ENCODE measurements around the gene NUCB2. TPM values are rescaled to one million over a fixed set of nuclear protein-coding genes. Genes with fewer than 3 reads are reported as not detected.

Gene NUCB2
- total and polyA plus RNA-seq, 2 donors (not counting 1 experiment from before 2014, with no cell fraction given) = 164 to 176 TPM

DNA sequence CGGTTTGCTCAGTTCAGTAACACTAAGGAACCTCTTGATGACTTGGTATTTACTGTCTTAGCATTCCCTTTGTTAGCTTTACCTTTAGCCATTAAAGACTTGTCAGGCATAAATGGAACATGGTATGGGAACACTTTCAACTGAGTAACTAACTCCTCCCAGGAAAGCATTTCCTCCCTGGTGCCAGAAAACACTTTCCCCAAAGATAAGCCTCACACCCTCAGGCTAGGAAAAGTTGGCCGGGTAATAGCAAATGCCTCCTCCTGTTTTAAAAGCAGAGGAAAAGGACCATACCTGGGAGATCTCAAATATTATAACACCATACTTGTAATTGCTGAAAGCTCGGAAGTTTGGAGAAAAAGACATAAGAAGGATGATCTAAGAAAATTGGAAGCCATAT, 100.0 kb downstream of the NUCB2 start:
- H3K79me2 ChIP-seq (ENCODE audit: control insufficient read depth, insufficient read depth, low read length) = no peaks in the 10 kb centered on the region
- TF ChIP-seq CTCF (conservative IDR thresholded peaks at IDR 0.05 in 1 of 2, IDR thresholded peaks at IDR 0.05 in 1 of 2; ENCODE audit: low read depth in 1 of 2, low read length in 2 of 2) (no peak), EZH2 (IDR thresholded peaks at IDR 0.05; ENCODE audit: low read length, missing control alignments) (no peak)
- no peak overlapping the region for H3K9ac ChIP-seq (ENCODE audit: insufficient read depth, low read length)
- H3K4me1 ChIP-seq (ENCODE audit: control insufficient read depth, extremely low read depth, insufficient read depth, low read length) = no peaks in the 10 kb centered on the region
- peaks cover 5% of the 10 kb centered on the region for H3K9me3 ChIP-seq (ENCODE audit: control insufficient read depth, insufficient read depth, low read depth, low read length)
- no peak overlapping the region for H3K27ac ChIP-seq (ENCODE audit: insufficient read depth, low read length)
- H3K27me3 ChIP-seq (ENCODE audit: control insufficient read depth, insufficient read depth, low read length) = no peaks in the 10 kb centered on the region
- H3K4me3 ChIP-seq (replicated peaks in 1 of 4; ENCODE audit: control extremely low read depth in 1 of 4, insufficient read depth in 1 of 4, low read depth in 3 of 4, low read length in 4 of 4) = no peak overlapping the region
- H4K20me1 ChIP-seq (ENCODE audit: control insufficient read depth, extremely low read depth, insufficient read depth, low read length) = no peaks in the 10 kb centered on the region
- H3K36me3 ChIP-seq (ENCODE audit: control insufficient read depth, insufficient read depth, low read length) = no peaks in the 10 kb centered on the region
- H3K4me2 ChIP-seq (ENCODE audit: extremely low read depth, insufficient read depth, low read length) = no peak overlapping the region
- no peak overlapping the region for H2AFZ ChIP-seq (ENCODE audit: low read length)
- no peak for DNase-seq (ENCODE audit: low read depth in 2 of 2)

GRCh38 chr11:17378655-17379054, 102.1 kb downstream of the NUCB2 start:
- H3K27me3 ChIP-seq (ENCODE audit: control insufficient read depth, insufficient read depth, low read length) = no peaks in the 10 kb centered on the region
- no peak overlapping the region for H2AFZ ChIP-seq (ENCODE audit: low read length)
- no peak overlapping the region for H3K4me2 ChIP-seq (ENCODE audit: extremely low read depth, insufficient read depth, low read length)
- H3K79me2 ChIP-seq (ENCODE audit: control insufficient read depth, insufficient read depth, low read length) = no peaks in the 10 kb centered on the region
- no peak overlapping the region for H3K4me3 ChIP-seq (replicated peaks in 1 of 4; ENCODE audit: control extremely low read depth in 1 of 4, insufficient read depth in 1 of 4, low read depth in 3 of 4, low read length in 4 of 4)
- no peaks in the 10 kb centered on the region for H3K9me3 ChIP-seq (ENCODE audit: control insufficient read depth, insufficient read depth, low read depth, low read length)
- TF ChIP-seq EZH2 (IDR thresholded peaks at IDR 0.05; ENCODE audit: low read length, missing control alignments) = no peak
- TF ChIP-seq CTCF (conservative IDR thresholded peaks at IDR 0.05 in 1 of 2, IDR thresholded peaks at IDR 0.05 in 1 of 2; ENCODE audit: low read depth in 1 of 2, low read length in 2 of 2) = no peak
- no peaks in the 10 kb centered on the region for H3K4me1 ChIP-seq (ENCODE audit: control insufficient read depth, extremely low read depth, insufficient read depth, low read length)
- H3K27ac ChIP-seq (ENCODE audit: insufficient read depth, low read length) = no peak overlapping the region
- no peaks in the 10 kb centered on the region for H4K20me1 ChIP-seq (ENCODE audit: control insufficient read depth, extremely low read depth, insufficient read depth, low read length)
- H3K9ac ChIP-seq (ENCODE audit: insufficient read depth, low read length) = no peak overlapping the region
- H3K36me3 ChIP-seq (ENCODE audit: control insufficient read depth, insufficient read depth, low read length) = no peaks in the 10 kb centered on the region
- no peak for DNase-seq (ENCODE audit: low read depth in 2 of 2)

DNA sequence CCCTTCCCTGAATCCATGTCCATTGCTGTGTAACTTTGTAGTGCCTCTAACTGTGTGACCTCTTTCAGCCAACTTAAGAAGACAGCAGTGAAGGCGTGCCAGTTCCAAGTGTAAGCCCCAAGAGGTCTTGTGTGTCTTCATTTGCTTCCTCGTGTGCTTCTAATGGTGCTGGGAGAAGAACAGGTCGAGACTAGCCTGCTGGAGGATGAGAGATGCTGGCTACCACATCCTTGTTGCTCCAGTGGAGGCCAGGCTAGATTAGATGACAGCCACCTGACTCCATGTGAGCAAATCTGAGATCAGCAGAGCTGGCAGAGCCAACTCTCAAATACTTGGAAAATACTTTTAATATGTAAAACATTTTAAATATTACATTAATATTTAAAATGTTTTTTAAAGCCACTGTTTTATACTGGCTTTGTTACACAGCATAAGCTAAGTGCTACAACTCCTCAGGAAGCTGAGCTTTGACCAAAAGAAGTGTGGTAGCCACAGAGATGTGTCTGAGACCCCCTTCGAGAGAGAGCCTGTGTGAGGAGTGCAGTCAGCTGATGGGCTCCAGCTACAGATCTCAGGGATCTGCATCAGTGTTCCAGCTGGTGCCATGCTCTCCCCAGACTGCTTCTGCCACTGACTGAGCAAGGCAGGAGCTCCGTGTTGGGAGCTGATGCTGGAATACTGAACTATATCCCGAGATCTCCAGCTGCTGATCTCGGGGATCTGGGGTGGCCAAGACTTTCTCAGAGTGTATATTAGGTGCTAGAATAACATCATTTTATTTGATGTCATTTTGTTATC, 103.0 kb downstream of the NUCB2 start:
- H3K36me3 ChIP-seq (ENCODE audit: control insufficient read depth, insufficient read depth, low read length) = no peaks in the 10 kb centered on the region
- no peaks in the 10 kb centered on the region for H3K27me3 ChIP-seq (ENCODE audit: control insufficient read depth, insufficient read depth, low read length)
- DNase-seq (ENCODE audit: low read depth in 2 of 2) = no peak
- H3K27ac ChIP-seq (ENCODE audit: insufficient read depth, low read length) = no peak overlapping the region
- H2AFZ ChIP-seq (ENCODE audit: low read length) = no peak overlapping the region
- no peaks in the 10 kb centered on the region for H3K79me2 ChIP-seq (ENCODE audit: control insufficient read depth, insufficient read depth, low read length)
- H3K4me1 ChIP-seq (ENCODE audit: control insufficient read depth, extremely low read depth, insufficient read depth, low read length) = no peaks in the 10 kb centered on the region
- no peak overlapping the region for H3K4me2 ChIP-seq (ENCODE audit: extremely low read depth, insufficient read depth, low read length)
- no peaks in the 10 kb centered on the region for H3K9me3 ChIP-seq (ENCODE audit: control insufficient read depth, insufficient read depth, low read depth, low read length)
- TF ChIP-seq CTCF (conservative IDR thresholded peaks at IDR 0.05 in 1 of 2, IDR thresholded peaks at IDR 0.05 in 1 of 2; ENCODE audit: low read depth in 1 of 2, low read length in 2 of 2) = no peak
- no peak for TF ChIP-seq EZH2 (IDR thresholded peaks at IDR 0.05; ENCODE audit: low read length, missing control alignments)
- no peak overlapping the region for H3K4me3 ChIP-seq (replicated peaks in 1 of 4; ENCODE audit: control extremely low read depth in 1 of 4, insufficient read depth in 1 of 4, low read depth in 3 of 4, low read length in 4 of 4)
- H4K20me1 ChIP-seq (ENCODE audit: control insufficient read depth, extremely low read depth, insufficient read depth, low read length) = no peaks in the 10 kb centered on the region
- H3K9ac ChIP-seq (ENCODE audit: insufficient read depth, low read length) = no peak overlapping the region
